ENCODE data around the gene DPH1. TPM values are rescaled to one million over a fixed set of nuclear protein-coding genes. Genes with fewer than 3 reads are reported as not detected.

The DPH1 gene
- polyA plus RNA-seq, 1 of the 3 experiments (the other 2 are of a cell fraction) = 36.2 TPM

DNA sequence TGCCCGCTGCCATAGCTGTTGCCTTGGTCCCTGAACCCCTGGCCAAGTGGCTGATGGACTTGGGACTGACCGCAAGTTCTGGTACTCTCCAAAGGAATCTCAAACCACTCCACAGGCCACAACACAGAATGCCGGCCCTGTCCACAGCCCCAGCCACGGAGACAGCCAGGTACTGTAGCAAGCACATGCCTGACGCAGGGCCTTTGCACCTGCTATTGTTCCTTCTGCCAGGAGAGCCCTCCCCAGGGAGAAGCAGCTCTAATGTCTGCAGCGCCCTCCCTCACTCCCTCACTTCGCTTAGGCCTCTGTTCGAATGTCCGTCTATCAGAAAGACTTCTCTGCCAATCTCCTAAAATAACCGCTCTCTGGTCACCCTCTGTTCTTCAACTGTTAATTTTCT is 20.2 kb upstream of the DPH1 start (continued):
- TF ChIP-seq FOXM1 (IDR thresholded peaks at IDR 0.05; ENCODE audit: low read depth) (no peak), TEAD4 (IDR thresholded peaks at IDR 0.05; ENCODE audit: borderline replicate concordance, insufficient read depth) (no peak), FOXJ3 (CRISPR knock-in tag; IDR thresholded peaks at IDR 0.05) (no peak), POLR2AphosphoS5 (IDR thresholded peaks at IDR 0.05; ENCODE audit: low read depth, low read length) (no peak), NFIC (IDR thresholded peaks at IDR 0.05; ENCODE audit: borderline replicate concordance) (no peak)
- TF ChIP-seq, protein P1, sequence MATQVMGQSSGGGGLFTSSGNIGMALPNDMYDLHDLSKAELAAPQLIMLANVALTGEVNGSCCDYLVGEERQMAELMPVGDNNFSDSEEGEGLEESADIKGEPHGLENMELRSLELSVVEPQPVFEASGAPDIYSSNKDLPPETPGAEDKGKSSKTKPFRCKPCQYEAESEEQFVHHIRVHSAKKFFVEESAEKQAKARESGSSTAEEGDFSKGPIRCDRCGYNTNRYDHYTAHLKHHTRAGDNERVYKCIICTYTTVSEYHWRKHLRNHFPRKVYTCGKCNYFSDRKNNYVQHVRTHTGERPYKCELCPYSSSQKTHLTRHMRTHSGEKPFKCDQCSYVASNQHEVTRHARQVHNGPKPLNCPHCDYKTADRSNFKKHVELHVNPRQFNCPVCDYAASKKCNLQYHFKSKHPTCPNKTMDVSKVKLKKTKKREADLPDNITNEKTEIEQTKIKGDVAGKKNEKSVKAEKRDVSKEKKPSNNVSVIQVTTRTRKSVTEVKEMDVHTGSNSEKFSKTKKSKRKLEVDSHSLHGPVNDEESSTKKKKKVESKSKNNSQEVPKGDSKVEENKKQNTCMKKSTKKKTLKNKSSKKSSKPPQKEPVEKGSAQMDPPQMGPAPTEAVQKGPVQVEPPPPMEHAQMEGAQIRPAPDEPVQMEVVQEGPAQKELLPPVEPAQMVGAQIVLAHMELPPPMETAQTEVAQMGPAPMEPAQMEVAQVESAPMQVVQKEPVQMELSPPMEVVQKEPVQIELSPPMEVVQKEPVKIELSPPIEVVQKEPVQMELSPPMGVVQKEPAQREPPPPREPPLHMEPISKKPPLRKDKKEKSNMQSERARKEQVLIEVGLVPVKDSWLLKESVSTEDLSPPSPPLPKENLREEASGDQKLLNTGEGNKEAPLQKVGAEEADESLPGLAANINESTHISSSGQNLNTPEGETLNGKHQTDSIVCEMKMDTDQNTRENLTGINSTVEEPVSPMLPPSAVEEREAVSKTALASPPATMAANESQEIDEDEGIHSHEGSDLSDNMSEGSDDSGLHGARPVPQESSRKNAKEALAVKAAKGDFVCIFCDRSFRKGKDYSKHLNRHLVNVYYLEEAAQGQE (IDR thresholded peaks at IDR 0.05; ENCODE audit: low read depth, low read length) = no peak

DNA sequence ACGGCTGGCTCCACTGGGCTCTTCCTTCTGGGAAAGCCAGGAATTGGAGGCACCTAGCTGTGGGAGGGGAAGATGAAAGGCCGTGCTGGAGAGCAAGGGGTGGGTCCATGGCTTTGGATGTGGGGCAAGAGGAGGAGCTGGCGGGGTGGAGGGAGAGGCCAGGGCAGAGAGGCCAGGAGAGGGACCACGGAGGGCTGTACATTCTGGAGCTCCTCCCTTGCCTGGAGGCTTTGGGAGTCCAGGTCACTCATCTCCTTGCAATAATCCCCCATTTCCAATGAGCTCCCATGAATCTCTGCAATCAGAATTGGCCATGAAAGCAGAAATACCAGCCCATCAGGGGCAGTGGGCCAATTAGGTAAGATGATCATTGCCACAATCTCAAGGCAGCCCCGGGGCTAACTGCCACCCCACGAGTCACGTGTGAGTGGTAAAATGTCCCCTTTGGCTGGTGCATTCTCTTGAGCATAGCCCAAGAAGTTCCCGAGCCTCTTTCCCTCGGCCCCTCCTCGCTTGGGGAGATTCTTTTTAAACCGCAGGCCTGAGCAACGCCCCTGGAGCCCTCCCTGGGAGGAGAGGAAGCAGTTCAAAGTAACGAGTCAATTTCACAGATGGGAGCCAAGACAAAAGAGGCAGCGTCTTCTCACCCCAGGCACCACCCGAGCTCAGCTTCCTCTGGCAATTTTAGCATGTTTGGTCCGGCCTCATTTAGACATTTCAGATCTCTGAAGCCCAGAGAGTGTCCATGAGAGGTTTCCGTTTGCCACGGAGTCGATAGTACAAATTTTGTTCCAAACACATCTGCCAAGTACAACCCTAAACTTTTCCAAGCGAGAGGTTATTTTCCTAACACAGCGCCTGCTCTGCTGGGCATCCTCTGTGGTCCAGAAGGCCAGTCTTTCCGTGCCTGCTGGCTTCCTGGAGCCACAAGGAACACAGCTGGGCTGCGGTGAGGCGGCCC is 18.3 kb upstream of the DPH1 start:
- Histone ChIP-seq H3K27me3 (ENCODE audit: insufficient read depth) (peaks cover 5% of the 10 kb centered on the region; the same call in 1 of the 2 replicates), H3K27ac (ENCODE audit: low read depth in 2 of 2, low read length in 1 of 2) (no peak overlapping the region), H3K79me2 (ENCODE audit: insufficient read depth) (no peaks in the 10 kb centered on the region), H3K9me2 (no peaks in the 10 kb centered on the region), H3K4me3 (ENCODE audit: low read depth in 2 of 2, low read length in 1 of 2) (no peak overlapping the region), H3K9me3 (no peaks in the 10 kb centered on the region), H2AFZ (ENCODE audit: low read depth) (no peak overlapping the region), H3K9ac (no peak overlapping the region), H3K36me3 (replicated peaks in 1 of 2; ENCODE audit: control insufficient read depth in 1 of 2, insufficient read depth in 2 of 2, low read length in 1 of 2) (no peaks in the 10 kb centered on the region), H3K4me1 (ENCODE audit: control insufficient read depth in 1 of 2, insufficient read depth in 2 of 2, low read depth in 1 of 2, low read length in 1 of 2) (peaks cover 0 to 2% of the 10 kb centered on the region in 2 experiments; a peak in 1 of 4 replicates), H3F3A (replicated peaks; ENCODE audit: insufficient read depth) (no peaks in the 10 kb centered on the region), H4K20me1 (ENCODE audit: insufficient read depth) (no peaks in the 10 kb centered on the region), H3K4me2 (no peak overlapping the region)
- POLR2A ChIA-PET = no interaction called here
- CTCF ChIA-PET = interaction anchor here (0.8 to 1.6 kb wide), 4 partner anchors 8 to 103 kb away, joined by 3 to 6 read pairs (median 4); no protein-coding TSS in a partner anchor
- WGBS (ENCODE audit: low lambda C conversion rate) = 72% methylated on average over 20 of the region's 24 CpGs
- no peak for DNase-seq
- TF ChIP-seq SIN3A (IDR thresholded peaks at IDR 0.05; ENCODE audit: borderline replicate concordance, low read depth, low read length) (no peak), FOXJ3 (CRISPR knock-in tag; IDR thresholded peaks at IDR 0.05) (no peak), TEAD4 (IDR thresholded peaks at IDR 0.05; ENCODE audit: borderline replicate concordance, insufficient read depth) (no peak), EP300 (IDR thresholded peaks at IDR 0.05; ENCODE audit: borderline replicate concordance in 1 of 2, low read depth in 1 of 2, low read length in 1 of 2) (no peak), GATA2 (CRISPR knock-in tag; IDR thresholded peaks at IDR 0.05) (no peak), RFX5 (IDR thresholded peaks at IDR 0.05; ENCODE audit: low read length) (no peak), FOXM1 (IDR thresholded peaks at IDR 0.05; ENCODE audit: low read depth) (no peak), NRF1 (IDR thresholded peaks at IDR 0.05; ENCODE audit: low read depth, low read length) (no peak)
- TF ChIP-seq, protein P2, sequence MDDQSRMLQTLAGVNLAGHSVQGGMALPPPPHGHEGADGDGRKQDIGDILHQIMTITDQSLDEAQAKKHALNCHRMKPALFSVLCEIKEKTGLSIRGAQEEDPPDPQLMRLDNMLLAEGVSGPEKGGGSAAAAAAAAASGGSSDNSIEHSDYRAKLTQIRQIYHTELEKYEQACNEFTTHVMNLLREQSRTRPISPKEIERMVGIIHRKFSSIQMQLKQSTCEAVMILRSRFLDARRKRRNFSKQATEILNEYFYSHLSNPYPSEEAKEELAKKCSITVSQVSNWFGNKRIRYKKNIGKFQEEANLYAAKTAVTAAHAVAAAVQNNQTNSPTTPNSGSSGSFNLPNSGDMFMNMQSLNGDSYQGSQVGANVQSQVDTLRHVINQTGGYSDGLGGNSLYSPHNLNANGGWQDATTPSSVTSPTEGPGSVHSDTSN (IDR thresholded peaks at IDR 0.05) = no peak
- TF ChIP-seq, protein P3, sequence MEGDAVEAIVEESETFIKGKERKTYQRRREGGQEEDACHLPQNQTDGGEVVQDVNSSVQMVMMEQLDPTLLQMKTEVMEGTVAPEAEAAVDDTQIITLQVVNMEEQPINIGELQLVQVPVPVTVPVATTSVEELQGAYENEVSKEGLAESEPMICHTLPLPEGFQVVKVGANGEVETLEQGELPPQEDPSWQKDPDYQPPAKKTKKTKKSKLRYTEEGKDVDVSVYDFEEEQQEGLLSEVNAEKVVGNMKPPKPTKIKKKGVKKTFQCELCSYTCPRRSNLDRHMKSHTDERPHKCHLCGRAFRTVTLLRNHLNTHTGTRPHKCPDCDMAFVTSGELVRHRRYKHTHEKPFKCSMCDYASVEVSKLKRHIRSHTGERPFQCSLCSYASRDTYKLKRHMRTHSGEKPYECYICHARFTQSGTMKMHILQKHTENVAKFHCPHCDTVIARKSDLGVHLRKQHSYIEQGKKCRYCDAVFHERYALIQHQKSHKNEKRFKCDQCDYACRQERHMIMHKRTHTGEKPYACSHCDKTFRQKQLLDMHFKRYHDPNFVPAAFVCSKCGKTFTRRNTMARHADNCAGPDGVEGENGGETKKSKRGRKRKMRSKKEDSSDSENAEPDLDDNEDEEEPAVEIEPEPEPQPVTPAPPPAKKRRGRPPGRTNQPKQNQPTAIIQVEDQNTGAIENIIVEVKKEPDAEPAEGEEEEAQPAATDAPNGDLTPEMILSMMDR (IDR thresholded peaks at IDR 0.05) = no peak
- TF ChIP-seq, protein P1 (IDR thresholded peaks at IDR 0.05; ENCODE audit: low read depth, low read length) = no peak
- TF ChIP-seq, protein P4, sequence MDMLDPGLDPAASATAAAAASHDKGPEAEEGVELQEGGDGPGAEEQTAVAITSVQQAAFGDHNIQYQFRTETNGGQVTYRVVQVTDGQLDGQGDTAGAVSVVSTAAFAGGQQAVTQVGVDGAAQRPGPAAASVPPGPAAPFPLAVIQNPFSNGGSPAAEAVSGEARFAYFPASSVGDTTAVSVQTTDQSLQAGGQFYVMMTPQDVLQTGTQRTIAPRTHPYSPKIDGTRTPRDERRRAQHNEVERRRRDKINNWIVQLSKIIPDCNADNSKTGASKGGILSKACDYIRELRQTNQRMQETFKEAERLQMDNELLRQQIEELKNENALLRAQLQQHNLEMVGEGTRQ (IDR thresholded peaks at IDR 0.05; ENCODE audit: borderline replicate concordance, low read depth, low read length) = no peak
- TF ChIP-seq, protein P5, sequence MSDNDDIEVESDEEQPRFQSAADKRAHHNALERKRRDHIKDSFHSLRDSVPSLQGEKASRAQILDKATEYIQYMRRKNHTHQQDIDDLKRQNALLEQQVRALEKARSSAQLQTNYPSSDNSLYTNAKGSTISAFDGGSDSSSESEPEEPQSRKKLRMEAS (IDR thresholded peaks at IDR 0.05; ENCODE audit: low read depth) = no peak

Data from SK-N-SH (cell line).